Brain pericyte (primary cell): Measurements from ENCODE around the gene PRKG1.
A peak's percentile ranks its signal among the peaks of the same experiment; 100 is the strongest.

Source experiments
- DNase-seq: peaks from one replicate; pipeline ENCODE4 v3.0.0-alpha.2; 2012; ENCODE audit warnings: low read depth, low spot score

The PRKG1 gene

GRCh38 chr10:51696251-51696650 lies 622.0 kb downstream of the PRKG1 start:
- DNase-seq: no peak

GRCh38 chr10:51698473-51699063 lies 624.3 kb downstream of the PRKG1 start:
- DNase-seq: no peak

- no peak for DNase-seq
Observed at GRCh38 chr10:51699145-51699474, 624.8 kb downstream of the PRKG1 start.

GRCh38 chr10:51699475-51700227 lies 625.4 kb downstream of the PRKG1 start, which contains the start of gene CSTF2T:
Gene CSTF2T (minus strand): TSS chr10:51699595. CDS start chr10:51699549, 46 bp downstream.
- DNase-seq: peak; percentile 89

- DNase-seq: no peak
Observed at GRCh38 chr10:51700228-51700817, 626.0 kb downstream of the PRKG1 start.

- DNase-seq: no peak
Observed at GRCh38 chr10:51705774-51706173, 631.5 kb downstream of the PRKG1 start.

GRCh38 chr10:51706225-51706624 lies 631.9 kb downstream of the PRKG1 start:
- no peak for DNase-seq

- no peak for DNase-seq
Observed at GRCh38 chr10:51707392-51707791, 633.1 kb downstream of the PRKG1 start.

- no peak for DNase-seq
Observed at GRCh38 chr10:51707821-51708424, 633.6 kb downstream of the PRKG1 start.

- no peak for DNase-seq
Observed at GRCh38 chr10:51708609-51709008, 634.3 kb downstream of the PRKG1 start.

- no peak for DNase-seq
Observed at GRCh38 chr10:51709324-51709972, 635.2 kb downstream of the PRKG1 start.

GRCh38 chr10:51711519-51711891 lies 637.2 kb downstream of the PRKG1 start:
- no peak for DNase-seq

GRCh38 chr10:51716981-51717380 lies 642.7 kb downstream of the PRKG1 start:
- no peak for DNase-seq

- DNase-seq: no peak
Observed at GRCh38 chr10:51718804-51719291, 644.6 kb downstream of the PRKG1 start.

GRCh38 chr10:51724038-51724437 lies 649.8 kb downstream of the PRKG1 start:
- no peak for DNase-seq

- no peak for DNase-seq
Observed at GRCh38 chr10:51729822-51730555, 655.7 kb downstream of the PRKG1 start.

- DNase-seq: no peak
Observed at GRCh38 chr10:51733057-51733456, 658.8 kb downstream of the PRKG1 start.

- no peak for DNase-seq
Observed at GRCh38 chr10:51743146-51743545, 668.9 kb downstream of the PRKG1 start.

GRCh38 chr10:51744235-51745000 lies 670.1 kb downstream of the PRKG1 start:
- no peak for DNase-seq

GRCh38 chr10:51745397-51745796 lies 671.1 kb downstream of the PRKG1 start:
- DNase-seq: no peak

GRCh38 chr10:51747216-51747615 lies 672.9 kb downstream of the PRKG1 start:
- no peak for DNase-seq
